B cell (primary cell): ENCODE results near the gene RBM26. TPM values are rescaled to one million over a fixed set of nuclear protein-coding genes. Genes with fewer than 3 reads are reported as not detected.

ENCODE experiments used
- ATAC-seq: fragments of 200-7000 bp; cut with Tn5 transposase; one replicate; pipeline ENCODE4 v1.10.0; 2021; ENCODE audit warnings: low read depth, mild to moderate bottlenecking, moderate number of reproducible peaks, moderate library complexity
- CTCF ChIA-PET: fragments of 350-600 bp; sonication (Branson Sonifier 250); formaldehyde crosslinking; loops from one replicate; lab custom pipeline; 2021; ENCODE audit warnings: antibody characterized with exemption, inconsistent platforms; lab: Charles Lee
- POLR2A ChIA-PET: fragments of 350-600 bp; sonication (Branson Sonifier 250); formaldehyde crosslinking; loops from one replicate; lab custom pipeline; 2021; ENCODE audit warnings: antibody characterized with exemption; lab: Charles Lee
- DNase-seq: peaks from one replicate; pipeline ENCODE4 v3.0.0; 2013
- H2AFZ ChIP-seq: 2 replicates; pipeline ENCODE4 v1.6.1; 2012; ENCODE audit warnings: mild to moderate bottlenecking, low read depth, low read length; ENCODE audit not compliant: insufficient read depth, poor library complexity, severe bottlenecking
- H3K27ac ChIP-seq, 2 donors: 1 replicate in 1 of 2; 2 replicates in 1 of 2; pipeline ENCODE4 v1.5.1; 2012 to 2013; ENCODE audit warnings: low read length in 2 of 2, mild to moderate bottlenecking in 2 of 2, moderate library complexity in 1 of 2
- H3K27me3 ChIP-seq, 4 experiments: fragments of 200-600 bp in 1 of 4; sonication (generic) in 1 of 4; replicated peaks in 1 of 4; 1 replicate in 2 of 4; 2 replicates in 2 of 4; pipeline versions ENCODE4 v1.6.1 to v1.7.0; 2013 to 2016; ENCODE audit warnings: low read length in 3 of 4, mild to moderate bottlenecking in 2 of 4, mixed read lengths in 1 of 4, moderate library complexity in 1 of 4; ENCODE audit not compliant: insufficient read depth in 4 of 4, control insufficient read depth in 3 of 4; ENCODE audit errors: control extremely low read depth in 1 of 4
- H3K36me3 ChIP-seq, 2 experiments: replicated peaks in 1 of 2; 1 replicate in 1 of 2; 2 replicates in 1 of 2; pipeline versions ENCODE4 v1.6.1 to v1.7.1; 2013; ENCODE audit warnings: low read length in 1 of 2; ENCODE audit not compliant: insufficient read depth in 2 of 2, control insufficient read depth in 1 of 2; ENCODE audit errors: control extremely low read depth in 1 of 2, extremely low read depth in 1 of 2
- H3K4me1 ChIP-seq, 2 donors: fragments of 200-600 bp in 1 of 2; sonication (generic) in 1 of 2; 1 replicate in 1 of 2; 2 replicates in 1 of 2; pipeline versions ENCODE4 v1.5.1 to v1.6.1; 2013 to 2017; ENCODE audit warnings: low read length in 2 of 2; ENCODE audit not compliant: control insufficient read depth in 2 of 2, insufficient read depth in 2 of 2
- H3K4me2 ChIP-seq: replicated peaks from 2 replicates; pipeline ENCODE3; 2012; ENCODE audit warnings: mild to moderate bottlenecking, low read depth, low read length; ENCODE audit not compliant: poor library complexity, severe bottlenecking
- H3K4me3 ChIP-seq, 5 experiments: fragments of 200-600 bp in 1 of 5; sonication (generic) in 1 of 5; 1 replicate in 3 of 5; 2 replicates in 2 of 5; pipeline versions ENCODE4 v1.5.1 to v1.7.0; 2011 to 2016; ENCODE audit warnings: low read length in 4 of 5, mild to moderate bottlenecking in 4 of 5, low read depth in 2 of 5, control low read depth in 1 of 5, moderate library complexity in 1 of 5; ENCODE audit not compliant: insufficient read depth in 1 of 5; ENCODE audit errors: control extremely low read depth in 1 of 5, extremely low read depth in 1 of 5
- H3K79me2 ChIP-seq: fragments of 200-600 bp; sonication (generic); one replicate; pipeline ENCODE4 v1.6.0; 2016; ENCODE audit warnings: low read length; ENCODE audit not compliant: control insufficient read depth, insufficient read depth
- H3K9ac ChIP-seq: fragments of 200-600 bp; sonication (generic); 2 replicates; pipeline ENCODE4 v1.6.1; 2017; ENCODE audit warnings: mild to moderate bottlenecking, low read length, moderate library complexity
- H3K9me3 ChIP-seq, 3 donors: one replicate each; pipeline versions ENCODE4 v1.6.1 to v1.7.1; 2013; ENCODE audit warnings: low read length in 2 of 3; ENCODE audit not compliant: control insufficient read depth in 2 of 3, insufficient read depth in 1 of 3; ENCODE audit errors: control extremely low read depth in 1 of 3
- H4K20me1 ChIP-seq: 2 replicates; pipeline ENCODE4 v1.6.0; 2012; ENCODE audit warnings: mild to moderate bottlenecking, low read length; ENCODE audit not compliant: insufficient read depth, control insufficient read depth, poor library complexity, severe bottlenecking
- H3K27ac Mint-ChIP-seq: one replicate; pipeline ENCODE4 v1.8.0; 2021; ENCODE audit warnings: mixed read lengths
- H3K27me3 Mint-ChIP-seq: one replicate; pipeline ENCODE4 v1.8.0; 2021; ENCODE audit warnings: mixed read lengths
- H3K4me1 Mint-ChIP-seq: one replicate; pipeline ENCODE4 v1.8.0; 2021; ENCODE audit warnings: mixed read lengths
- H3K4me3 Mint-ChIP-seq: one replicate; pipeline ENCODE4 v1.8.0; 2021; ENCODE audit warnings: mixed read lengths
- H3K9me3 Mint-ChIP-seq: one replicate; pipeline ENCODE4 v1.8.0; 2022; ENCODE audit warnings: mixed read lengths; ENCODE audit not compliant: insufficient read depth
- EZH2 ChIP-seq: IDR thresholded peaks from 2 replicates; pipeline ENCODE4 v1.6.1; 2012; ENCODE audit warnings: borderline replicate concordance, low read depth, mild to moderate bottlenecking, moderate library complexity, low read length; ENCODE audit not compliant: insufficient read depth, poor library complexity, severe bottlenecking
- WGBS: methylation state at CpG from one replicate; pipeline ENCODE4 v1.1.5; 2013; ENCODE audit warnings: missing lambda C conversion rate; ENCODE audit not compliant: insufficient coverage; 5-methylcytosine and 5-hydroxymethylcytosine counted together
- intact Hi-C: fragments of 100-400 bp; cut with micrococcal nuclease; formaldehyde crosslinking; loops from one replicate; pipeline ENCODE4 v1.10.0; 2022
- polyA plus RNA-seq: library from polyadenylated mRNA; depleted of rRNA; stranded (reverse); fragments of >200 nt; gene quantifications from 2 replicates; pipeline ENCODE4 v1.2.3, GENCODE V29; 2012
- total RNA-seq, 2 donors: library from RNA; stranded (reverse); fragments of 120-200 nt in 1 of 2; gene quantifications; 1 replicate in 1 of 2; 2 replicates in 1 of 2; pipeline versions ENCODE4 v1.2.3 to v1.2.4, GENCODE V29; 2013 to 2022
- TF ChIP-seq, protein P1 (sequence below): fragments of 200-600 bp; IDR thresholded peaks from one replicate; pipeline ENCODE4 v1.8.0; 2022; ENCODE audit warnings: antibody characterized with exemption, mild to moderate bottlenecking

The RBM26 gene
- total and polyA plus RNA-seq, 2 donors (not counting 1 experiment from before 2014, with no cell fraction given) = 34.5 to 159 TPM

DNA sequence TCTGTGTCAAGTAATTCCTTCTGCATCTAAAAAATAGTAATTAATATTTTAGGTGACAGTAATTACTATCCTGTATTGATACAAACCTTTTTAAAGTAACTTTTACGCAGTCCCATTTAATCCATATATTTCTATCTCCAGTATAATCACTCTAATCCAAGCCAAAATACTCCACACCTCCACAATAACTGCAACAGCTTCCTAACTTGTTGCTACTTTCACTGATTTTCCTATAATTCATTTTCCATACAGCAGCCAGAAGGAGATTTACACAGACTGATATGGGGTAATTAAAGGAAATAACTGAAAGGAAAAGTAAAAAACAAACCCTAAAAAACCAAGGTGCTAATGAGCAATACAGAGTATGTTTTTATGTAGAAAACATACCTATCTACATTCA is 64.9 kb downstream of the RBM26 start:
- intact Hi-C loops = no loop called here
- Mint-ChIP-seq H3K4me3 (no peak overlapping the region), H3K27ac (no peak overlapping the region), H3K4me1 (peaks cover 10% of the 10 kb centered on the region), H3K27me3 (no peaks in the 10 kb centered on the region), H3K9me3 (no peaks in the 10 kb centered on the region)
- Histone ChIP-seq H3K27ac (no peak overlapping the region), H4K20me1 (no peaks in the 10 kb centered on the region), H3K79me2 (no peaks in the 10 kb centered on the region), H3K27me3 (no peaks in the 10 kb centered on the region), H3K4me3 (no peak overlapping the region), H3K4me1 (no peaks in the 10 kb centered on the region), H3K9ac (no peak overlapping the region), H3K4me2 (no peak overlapping the region), H3K36me3 (peaks cover 13 to 81% of the 10 kb centered on the region in 2 experiments), H2AFZ (no peak overlapping the region), H3K9me3 (no peaks in the 10 kb centered on the region)
- CTCF ChIA-PET = interaction anchor here (2.1 kb wide), 1 partner anchor 50 kb away, joined by 8 read pairs; no protein-coding TSS in a partner anchor
- DNase-seq = no peak
- no CpG with 5 or more reads among the region's 1 CpG for WGBS
- POLR2A ChIA-PET = no interaction called here
- ATAC-seq = no peak
- TF ChIP-seq, protein P1, sequence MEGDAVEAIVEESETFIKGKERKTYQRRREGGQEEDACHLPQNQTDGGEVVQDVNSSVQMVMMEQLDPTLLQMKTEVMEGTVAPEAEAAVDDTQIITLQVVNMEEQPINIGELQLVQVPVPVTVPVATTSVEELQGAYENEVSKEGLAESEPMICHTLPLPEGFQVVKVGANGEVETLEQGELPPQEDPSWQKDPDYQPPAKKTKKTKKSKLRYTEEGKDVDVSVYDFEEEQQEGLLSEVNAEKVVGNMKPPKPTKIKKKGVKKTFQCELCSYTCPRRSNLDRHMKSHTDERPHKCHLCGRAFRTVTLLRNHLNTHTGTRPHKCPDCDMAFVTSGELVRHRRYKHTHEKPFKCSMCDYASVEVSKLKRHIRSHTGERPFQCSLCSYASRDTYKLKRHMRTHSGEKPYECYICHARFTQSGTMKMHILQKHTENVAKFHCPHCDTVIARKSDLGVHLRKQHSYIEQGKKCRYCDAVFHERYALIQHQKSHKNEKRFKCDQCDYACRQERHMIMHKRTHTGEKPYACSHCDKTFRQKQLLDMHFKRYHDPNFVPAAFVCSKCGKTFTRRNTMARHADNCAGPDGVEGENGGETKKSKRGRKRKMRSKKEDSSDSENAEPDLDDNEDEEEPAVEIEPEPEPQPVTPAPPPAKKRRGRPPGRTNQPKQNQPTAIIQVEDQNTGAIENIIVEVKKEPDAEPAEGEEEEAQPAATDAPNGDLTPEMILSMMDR = no peak
- no peak for TF ChIP-seq EZH2

- no peak overlapping the region for H3K4me3 Mint-ChIP-seq
- Histone ChIP-seq H3K27ac (no peak overlapping the region), H3K79me2 (no peaks in the 10 kb centered on the region), H2AFZ (no peak overlapping the region), H3K36me3 (peaks cover 15 to 84% of the 10 kb centered on the region in 2 experiments), H3K9me3 (no peaks in the 10 kb centered on the region), H3K4me1 (no peaks in the 10 kb centered on the region), H3K4me3 (no peak overlapping the region), H3K9ac (no peak overlapping the region), H3K4me2 (no peak overlapping the region), H3K27me3 (no peaks in the 10 kb centered on the region), H4K20me1 (no peaks in the 10 kb centered on the region)
- WGBS = no CpG with 5 or more reads among the region's 2 CpGs
- H3K9me3 Mint-ChIP-seq = no peaks in the 10 kb centered on the region
- ChIA-PET CTCF (interaction anchor here (2.1 kb wide), 1 partner anchor 51 kb away, joined by 8 read pairs; no protein-coding TSS in a partner anchor), POLR2A (no interaction called here)
- TF ChIP-seq, protein P1 = peak; percentile 25
- no peak for TF ChIP-seq EZH2
- no peak for ATAC-seq
- intact Hi-C loops = no loop called here
- no peak for DNase-seq
- H3K27me3 Mint-ChIP-seq = no peaks in the 10 kb centered on the region
- no peak overlapping the region for H3K27ac Mint-ChIP-seq
- peaks cover 10% of the 10 kb centered on the region for H3K4me1 Mint-ChIP-seq
Measured at GRCh38 chr13:79340490-79340889, 65.6 kb downstream of the RBM26 start.
